Measurements from ENCODE around the gene RNF14.
A peak's percentile ranks its signal among the peaks of the same experiment; 100 is the strongest.

The RNF14 gene

DNA sequence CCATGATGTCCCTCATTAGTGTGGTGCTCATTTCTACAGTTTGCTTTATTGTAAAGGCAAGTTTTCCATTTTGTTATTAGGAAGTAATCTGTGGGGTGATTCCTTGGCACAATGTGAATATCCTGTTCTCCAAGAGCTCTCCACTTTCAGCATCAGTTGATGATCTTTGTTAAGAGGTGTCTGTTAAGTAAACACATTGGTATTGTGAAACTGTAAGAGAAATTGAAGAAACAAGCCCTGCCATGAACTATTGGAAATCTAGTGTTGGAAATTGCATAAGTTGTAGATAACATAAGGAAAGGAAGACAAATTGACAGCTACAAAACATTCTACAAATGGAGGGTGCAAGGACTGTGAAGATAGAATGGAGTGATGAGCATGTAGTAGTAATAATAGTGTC is 17.2 kb downstream of the RNF14 start:
- no peak for DNase-seq

DNA sequence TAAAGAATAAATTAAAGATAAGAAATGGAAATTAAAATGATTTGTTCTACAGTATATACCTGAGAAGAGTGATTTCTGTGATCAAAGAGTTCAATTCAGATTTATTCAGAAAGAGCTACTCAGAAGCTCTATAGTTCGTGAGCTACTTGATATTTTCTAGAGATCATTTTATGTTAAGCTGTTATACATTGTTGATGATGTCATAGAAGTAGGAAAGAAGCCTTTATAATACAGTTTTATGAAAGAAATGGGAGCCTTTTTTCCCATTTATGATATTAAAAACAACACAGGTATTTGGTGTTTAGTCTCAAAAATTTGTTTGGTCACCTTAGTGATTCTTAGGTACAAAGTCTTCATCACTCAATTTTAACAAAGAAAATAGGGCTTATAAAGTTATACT is 20.8 kb downstream of the RNF14 start:
- DNase-seq = no peak

DNA sequence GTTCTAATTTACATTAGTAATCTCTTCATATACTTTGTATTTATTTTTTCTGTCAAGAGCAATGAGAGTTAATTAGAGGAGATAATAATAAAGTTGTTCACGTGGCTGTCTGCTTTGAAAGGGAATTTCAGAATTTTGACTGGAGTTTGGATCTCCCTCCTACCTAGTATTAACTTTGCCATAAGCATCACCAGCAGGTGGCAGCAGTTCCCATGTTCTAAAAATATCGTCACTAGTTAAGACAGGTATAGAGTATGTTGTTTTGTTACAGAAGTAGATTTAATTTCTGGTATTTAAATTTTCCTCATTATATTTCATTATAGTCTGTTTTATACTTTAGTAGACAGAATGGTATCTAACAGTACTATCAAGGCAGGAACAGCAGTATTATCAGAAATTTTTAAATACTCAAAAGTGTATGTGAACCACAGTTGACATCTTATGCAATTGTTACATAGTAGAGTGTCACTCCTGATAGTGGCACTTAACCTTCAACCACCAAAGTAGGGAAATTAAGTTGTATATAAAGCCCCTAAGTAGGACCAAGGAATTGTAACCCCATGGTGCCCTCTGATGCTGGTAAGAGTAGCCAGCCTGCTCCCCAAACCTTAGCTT is 23.6 kb downstream of the RNF14 start:
- peak; percentile 90 for DNase-seq

DNA sequence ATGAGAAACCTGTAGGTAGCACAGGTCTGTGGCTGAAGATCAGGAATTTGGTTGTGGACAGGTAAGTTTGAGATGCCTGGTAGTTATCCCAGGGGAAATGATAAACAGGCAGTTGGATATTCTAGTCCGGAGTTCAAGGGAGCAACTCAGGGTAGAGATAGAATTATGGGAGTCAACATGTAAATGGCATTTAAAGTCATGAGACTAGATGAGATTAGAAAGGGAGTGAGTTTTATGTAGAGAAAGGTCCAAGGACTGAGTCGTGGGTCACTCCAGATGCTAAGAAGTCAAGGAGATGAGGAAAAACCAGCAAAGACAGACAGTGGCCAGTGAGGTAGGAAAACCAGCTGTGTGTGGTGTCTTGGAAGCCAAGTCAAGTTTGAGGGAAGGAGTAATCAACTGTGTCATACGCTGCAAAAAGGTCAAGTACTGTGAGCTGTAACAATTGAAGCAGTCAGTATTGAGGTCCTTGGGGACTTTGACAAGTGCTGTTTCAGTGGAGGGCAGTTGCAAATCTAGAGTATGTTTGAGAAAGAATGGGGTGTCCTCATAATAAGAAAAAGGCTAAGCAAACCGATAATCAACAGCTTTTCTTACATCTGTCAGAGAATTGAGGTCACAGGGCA is 25.7 kb downstream of the RNF14 start:
- peak; percentile 61 for DNase-seq

DNA sequence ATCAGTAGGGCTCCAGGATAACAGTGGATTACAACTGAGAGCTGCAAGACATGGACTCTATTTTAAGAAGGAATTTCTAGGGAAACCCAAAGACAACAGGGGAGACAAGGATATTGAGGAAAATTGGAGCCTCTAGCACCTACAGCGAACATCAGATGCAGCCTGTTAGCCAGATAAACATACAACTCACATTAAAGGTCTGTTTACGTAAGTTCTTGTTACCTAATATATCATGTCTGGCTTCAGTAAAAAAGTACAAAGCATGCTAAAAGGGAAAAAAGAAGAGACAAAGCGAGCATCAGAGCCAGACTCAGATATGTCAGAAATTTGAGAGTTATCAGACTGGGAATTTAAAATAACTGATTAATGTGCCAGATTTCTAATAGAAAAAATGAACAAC is 26.8 kb downstream of the RNF14 start:
- no peak for DNase-seq

DNA sequence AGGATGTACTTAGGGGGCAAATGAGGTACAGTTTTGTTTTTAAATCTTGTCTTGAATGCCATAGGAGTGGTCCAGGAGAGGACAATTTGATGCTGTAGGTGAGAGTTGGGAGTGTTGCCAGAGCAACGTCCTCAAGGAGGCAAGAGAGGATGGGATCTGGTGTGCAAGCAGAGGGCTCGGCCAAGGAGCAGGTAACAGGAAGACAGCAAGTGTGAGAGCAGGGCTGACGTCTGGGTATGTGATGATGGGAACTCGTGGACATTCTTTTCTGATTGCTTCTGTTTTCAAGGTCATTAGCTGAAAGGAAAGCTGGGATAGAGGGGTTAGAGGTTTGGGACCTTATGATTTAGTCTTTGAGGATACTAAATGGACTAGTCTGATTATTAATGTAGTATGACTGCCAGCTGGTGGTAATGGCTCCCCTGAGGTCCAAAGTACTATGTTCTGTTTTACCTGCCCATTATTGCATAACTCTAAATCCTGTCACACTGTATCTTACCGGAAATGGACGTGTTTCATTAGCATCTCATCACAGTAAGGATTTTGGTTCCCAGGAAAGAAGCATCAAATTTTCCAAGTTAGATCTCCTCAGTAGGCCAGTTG is 28.6 kb downstream of the RNF14 start:
- no peak for DNase-seq

DNA sequence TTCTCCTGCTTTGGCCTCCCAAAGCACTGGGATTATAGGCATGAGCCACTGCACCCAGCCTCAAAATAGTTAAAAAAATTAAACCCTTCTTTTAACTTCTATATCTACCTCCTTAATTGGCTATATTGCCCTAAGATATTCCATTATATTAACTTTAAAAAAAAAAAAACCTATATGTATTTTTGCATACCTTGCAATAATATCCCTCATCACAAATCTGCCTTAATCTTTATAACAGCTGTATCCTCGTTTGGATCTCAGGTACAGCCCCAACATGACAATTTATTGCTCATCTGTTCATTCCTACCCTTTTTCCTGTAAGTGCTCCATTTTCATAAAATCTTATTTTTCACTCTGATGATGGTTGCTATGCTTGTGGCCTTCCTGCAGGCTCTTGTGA is 31.3 kb downstream of the RNF14 start:
- no peak for DNase-seq

DNA sequence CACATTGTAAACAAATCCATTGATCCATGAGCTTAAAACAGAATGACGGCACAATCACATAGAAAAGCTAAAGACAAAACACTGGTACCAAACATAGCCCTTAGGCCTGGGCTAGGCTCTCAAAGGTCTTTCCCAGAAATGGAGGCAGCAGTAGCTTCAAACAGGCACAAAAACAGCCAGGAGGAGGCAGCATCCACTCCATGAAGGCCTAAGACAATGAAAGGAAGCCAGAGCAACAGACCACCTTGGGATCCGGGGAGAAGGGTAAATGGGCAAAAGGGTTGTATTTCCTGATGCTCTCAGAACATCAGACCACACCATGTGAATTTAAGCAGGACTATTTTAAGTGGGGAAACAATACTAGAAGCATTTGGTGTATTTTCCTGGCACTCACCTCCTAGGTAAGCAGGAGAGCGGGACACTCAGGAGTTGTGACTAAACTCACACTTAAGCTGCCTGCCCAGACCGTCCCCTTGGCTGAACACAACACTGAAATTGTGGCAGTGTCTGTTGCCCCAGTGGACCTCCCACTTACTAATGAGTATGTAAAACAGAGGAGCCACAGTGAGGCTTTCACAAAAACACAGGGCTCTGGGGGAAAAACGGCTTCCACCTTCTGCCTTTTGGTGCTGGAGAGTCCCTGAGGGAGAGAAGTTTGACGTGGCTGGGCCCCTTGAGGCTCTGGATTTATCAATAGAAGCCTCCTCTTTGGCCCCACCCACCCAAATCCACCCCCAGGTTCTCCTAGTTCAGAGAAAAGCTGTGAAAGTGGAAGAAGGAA is 32.0 kb downstream of the RNF14 start:
- DNase-seq = no peak

DNA sequence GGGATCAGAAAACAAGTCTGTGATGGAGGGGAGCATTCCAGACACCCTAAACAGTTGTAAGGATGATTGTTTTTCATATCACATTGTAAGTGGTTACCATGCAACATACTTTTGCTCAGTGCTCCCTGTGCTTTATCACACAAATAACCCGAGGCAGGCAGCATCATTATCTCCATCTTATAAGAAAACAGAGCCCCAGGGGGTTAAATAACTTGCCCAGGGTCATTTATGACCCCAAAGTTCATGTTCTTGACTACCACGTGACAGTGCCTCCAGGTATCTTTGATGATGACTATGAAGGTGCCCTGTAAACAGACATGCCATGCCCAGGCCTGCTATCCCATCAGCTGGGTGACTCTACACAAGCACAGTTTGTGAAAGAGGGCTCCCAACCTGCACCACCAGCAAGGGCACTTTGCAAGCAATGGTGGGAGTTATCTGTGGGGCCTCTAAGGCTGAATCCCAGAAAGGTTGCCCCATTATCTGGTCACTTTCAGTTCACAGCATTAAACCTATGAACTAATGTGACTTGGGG is 34.4 kb downstream of the RNF14 start:
- no peak for DNase-seq

DNA sequence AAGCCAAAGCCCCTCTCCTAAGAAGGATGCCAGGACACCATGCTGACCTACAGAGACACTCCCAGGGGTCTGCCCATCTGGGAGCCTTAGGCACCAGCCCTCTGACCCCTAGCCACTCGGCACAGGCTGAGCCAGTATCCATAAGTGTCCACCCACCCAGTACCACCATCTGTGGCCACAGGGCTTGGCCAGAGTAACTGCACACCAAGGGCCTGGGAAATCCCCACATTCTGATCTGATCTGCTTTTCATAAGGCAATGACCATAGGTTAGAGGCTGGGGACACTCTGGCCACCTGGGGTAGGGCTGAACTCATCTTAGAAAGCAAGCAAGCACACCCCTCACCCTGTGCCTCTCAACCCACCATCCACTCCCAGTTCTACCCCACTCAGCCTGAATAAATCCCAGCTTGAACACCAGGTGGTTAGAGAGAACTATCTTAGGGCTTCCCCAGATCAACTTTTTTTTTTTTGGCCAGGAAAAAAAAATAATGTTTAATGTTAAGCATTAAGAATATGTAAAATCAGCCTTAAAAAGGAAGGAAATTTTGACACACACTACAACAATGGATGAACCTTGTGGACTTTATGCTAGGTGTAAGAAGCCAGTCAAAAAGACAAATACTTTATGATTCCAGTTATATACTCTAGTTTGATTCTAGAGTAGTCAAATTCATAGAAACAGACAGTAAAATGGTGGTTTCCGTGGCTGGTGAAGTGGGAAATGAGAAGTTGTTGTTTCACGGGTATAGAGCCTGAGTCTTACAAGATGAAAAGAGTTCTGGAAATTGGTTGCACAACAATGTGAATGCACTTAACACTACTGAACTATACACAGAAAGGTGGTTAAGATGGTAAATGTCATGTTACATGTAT is 37.7 kb downstream of the RNF14 start:
- DNase-seq = no peak

DNA sequence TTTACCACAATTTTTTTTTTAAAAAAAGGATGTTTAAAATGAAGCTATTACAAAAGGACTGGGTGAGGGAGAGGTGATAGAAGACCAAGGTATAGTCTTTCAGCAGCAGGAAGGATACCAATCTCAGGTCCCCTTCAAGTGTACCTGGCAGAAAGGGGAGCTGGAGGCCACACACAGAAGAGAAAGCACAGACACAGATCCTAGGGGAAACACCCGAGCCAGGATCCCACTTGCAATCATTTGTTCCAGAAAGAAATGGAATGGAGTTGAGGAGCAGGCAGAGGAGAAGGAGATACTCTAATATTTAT is 38.3 kb downstream of the RNF14 start:
- no peak for DNase-seq

DNA sequence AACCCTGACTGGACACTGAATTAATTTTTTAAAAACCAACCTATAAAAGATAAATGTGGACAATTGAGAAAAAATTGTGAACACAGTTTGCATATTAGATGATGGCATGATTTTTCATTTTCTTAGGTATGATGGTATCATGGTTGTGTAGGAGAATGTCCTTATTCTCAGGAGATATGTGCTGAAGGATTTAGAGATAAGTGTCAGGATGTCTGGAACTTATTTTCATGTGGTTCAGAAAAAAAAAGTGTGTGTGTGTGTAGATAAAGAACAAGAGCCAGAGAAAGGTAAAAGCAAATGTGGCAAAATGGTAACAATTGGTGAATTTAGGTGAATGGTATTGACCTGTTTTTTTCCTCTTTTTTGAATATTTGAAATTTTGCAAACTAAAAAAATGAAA is 39.9 kb downstream of the RNF14 start:
- DNase-seq = no peak

DNA sequence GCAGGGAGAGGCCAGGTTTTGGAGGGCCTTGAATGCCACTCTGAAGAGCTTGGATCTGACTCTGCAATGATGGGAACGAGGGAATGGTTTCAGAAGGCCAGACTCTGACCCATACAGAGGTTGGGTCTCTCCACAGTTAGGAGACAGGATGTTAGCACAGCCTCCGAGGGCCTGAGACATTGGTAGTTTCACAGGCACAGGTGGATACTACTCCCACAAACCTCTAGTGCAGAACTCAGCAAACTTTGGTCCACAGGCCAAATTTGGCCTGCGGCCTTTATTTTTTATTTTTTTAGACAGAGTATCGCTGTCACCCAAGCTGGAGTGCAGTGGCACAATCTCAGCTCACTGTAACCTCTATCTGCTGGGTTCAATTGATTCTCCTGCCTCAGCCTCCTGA is 41.0 kb downstream of the RNF14 start:
- no peak for DNase-seq

DNA sequence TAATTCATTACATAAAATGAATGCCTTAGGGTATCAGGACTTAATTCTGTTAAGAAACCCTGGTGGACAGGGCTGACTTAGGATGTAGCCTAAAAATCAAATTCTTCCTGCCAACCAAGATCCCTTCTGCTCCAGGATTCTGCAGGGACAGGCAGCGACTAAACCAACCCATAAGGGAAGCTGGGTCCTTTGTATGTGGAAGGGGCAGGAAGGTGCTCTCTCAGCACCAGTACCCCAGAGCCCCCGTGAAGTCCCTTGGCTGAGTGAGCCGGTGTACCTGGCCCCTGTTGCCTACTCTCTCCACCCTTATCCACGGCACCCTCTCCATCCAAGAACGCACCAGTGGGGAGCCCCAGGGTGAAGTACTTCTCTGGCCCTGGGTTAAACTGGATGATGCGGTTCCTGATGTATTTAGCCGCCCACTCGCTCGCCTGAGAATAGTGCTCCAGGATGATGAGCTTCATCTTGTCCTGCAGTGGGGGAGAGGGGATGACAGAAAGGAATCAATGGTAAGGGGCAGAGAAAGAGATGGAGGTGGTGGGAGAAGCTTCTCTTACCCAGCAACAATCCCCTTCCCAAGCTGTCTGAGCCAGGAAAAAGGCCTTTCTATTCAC is 42.8 kb downstream of the RNF14 start:
- DNase-seq = no peak

DNA sequence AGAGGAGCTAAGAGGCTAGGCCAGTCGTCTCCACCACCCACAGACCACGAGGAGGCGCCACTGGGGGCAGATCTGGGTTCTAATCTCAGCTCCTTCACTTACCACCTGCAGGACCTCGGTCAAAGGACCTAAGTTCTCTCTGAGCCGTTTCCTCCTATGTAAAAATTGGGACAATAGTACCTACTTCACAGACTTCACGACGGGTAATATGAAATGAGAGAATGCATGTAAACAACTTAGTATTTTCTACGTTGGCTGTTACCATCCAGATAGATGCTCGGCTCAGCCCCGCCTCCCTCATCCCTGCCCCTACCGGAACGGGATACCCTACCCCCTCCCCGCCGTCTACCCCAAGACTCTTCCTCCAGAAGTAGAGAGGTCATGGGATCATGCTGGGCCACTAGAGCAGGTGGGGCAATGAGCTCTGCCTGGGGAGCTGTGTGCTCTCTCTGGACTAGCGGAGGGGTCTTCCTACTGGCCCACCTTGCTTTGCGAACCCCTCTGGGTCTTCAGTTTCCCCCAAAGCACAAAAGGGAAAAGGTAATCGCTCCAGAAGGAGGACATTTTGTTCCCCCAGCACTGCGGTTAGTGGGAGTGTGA is 43.4 kb downstream of the RNF14 start:
- peak; percentile 68 for DNase-seq

DNA sequence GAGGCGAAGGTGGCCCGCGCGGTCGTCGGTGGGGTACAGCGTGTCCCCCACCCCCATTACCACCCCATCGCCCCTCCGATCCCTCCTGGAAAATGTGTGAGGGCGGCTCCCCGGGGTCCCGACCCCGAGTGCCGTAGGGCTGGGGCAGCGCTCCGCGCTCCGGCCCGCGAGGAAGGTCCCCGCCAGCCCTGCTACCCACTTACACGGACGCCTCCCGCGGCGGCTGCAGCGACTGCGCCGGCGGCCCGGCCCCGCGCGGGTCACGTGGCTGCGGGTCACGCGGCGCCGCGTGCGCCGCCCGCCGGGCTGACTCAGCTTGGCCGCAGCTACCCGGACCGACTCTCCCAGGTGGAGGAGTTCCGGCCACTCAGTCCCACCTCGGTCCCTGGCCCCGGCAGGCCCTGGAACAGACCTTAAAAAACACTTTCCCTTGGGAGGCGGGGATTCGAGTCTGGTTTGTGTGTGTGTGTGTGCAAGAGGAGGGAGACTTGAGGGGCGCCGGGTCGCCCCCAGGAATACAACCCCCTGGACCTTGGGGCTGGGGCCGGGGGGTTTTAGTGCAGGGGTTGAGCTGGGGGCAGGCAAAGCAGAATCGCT is 44.0 kb downstream of the RNF14 start, which contains the start of gene GNPDA1:
Gene GNPDA1, minus strand, starts transcription at position 236 of the 597 bp plus-strand sequence. CDS start 992 bp downstream, outside the sequence.
- DNase-seq = peak; percentile 88

DNA sequence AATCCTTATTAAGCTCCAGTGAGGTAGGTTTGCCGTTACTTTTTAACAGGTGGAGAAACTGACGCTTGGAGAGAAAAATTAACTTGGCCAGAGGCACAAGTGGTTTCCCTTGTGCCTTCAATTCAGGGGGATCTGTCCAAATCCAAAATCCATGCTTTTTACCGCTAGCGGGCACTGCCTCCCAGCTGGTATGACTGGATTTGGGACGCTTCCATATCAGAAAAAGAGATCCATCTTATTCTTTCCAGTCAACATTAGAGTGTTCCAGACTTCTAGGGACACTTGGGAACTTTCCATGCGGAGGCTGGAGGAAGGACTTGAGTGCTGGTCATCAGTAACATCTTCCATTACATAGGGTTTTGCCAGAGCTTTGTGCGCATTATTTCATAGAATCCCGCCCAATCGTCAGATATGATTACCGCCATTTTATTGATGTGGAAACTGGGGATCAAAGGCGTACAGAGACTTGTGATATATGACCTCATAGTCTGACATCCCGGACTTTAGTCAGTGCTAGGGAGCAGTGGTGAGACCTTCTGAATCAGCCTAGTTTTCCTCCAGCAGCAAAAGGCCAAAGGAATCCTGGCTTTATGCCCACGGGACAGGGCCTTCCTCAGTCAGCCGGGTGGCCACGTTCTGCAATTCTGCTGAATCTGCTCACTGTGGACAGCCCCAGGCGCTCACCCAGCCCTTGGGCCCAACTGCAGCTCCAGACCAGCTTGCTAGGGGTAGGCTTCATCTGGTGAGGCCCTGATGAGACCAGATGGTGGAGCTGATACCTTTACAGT is 45.0 kb downstream of the RNF14 start:
- no peak for DNase-seq

DNA sequence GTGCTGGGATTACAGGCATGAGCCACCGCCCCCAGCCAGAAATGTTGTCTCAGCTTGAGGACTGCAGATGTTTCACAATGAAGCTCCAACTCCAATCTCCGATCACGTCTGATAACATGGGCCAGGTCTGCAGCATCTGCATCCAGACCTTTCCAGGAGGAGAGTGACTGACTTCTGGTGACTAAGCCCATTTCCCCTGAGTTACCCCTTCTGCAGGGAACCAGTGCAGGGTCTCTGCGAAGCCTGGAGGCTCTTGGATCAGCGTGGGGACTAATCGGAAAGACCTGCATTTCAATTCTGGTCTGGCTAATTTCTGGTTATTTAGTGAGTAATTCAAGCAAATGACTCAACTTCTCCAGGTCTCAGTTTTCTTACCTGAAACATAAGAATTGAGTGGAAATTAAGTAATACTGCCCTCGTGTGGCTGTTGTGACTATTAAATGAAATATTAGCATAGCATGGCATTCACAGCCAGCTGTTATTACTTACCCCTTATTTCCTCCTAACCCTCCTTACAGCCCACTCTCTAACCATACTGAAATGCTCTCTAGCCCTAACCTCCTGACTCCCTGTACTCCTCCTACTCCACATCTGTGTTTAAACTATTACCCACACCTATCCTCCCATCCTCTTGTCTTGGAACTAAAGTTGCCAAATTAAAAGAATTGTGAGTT is 46.1 kb downstream of the RNF14 start:
- peak; percentile 79 for DNase-seq

DNA sequence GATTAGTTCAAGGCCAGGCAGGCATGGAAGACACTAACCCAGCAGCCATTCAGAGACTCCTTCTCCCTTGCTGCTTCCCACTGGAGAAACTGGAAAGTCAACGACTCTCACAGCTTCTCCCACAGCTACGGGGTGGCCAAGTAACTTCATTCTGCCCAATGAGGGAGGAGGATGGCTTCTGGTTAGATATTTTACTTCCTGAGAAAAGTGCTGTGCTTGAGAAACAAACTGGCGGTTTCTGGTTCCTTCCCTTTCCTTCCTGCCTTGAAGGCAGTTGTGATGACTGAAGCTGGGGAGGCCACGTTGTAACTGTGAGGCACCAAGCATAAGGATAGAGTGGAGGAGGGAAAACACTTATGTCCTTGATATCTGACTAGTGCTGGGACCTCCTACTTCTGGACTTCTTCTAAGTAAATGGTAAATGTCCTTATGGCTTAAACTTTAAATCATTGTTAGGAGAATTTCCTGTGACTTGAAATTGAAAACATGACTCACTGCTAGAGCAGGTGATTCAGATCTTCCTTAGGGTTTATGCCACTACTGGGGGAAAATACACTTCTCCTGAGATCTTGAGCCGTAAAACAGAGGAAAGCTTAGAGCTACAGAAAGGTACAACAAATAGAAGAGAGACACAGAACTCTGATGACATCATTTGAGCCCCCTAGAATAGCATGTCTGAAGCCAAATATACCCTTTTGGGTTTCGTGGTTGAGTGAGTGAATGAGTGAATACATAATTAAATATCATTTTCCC is 47.1 kb downstream of the RNF14 start:
- DNase-seq = no peak

Data from eye (tissue), 1 donor.